ENCODE measurements around the gene MTPN. TPM values are rescaled to one million over a fixed set of nuclear protein-coding genes. Genes with fewer than 3 reads are reported as not detected.

The MTPN gene
- polyA plus RNA-seq, 1 experiment = 260 TPM

Small RNA genes lying within 50 kb of the gene (small RNA-seq; reads per million reads assigned to genes)
- not detected for gene RNU6-223P (ENCODE audit: insufficient read length, low read depth)

Other genes with a start within 250 kb of the MTPN start
- 0.09 and 0.32 TPM in 2 replicates for gene SLC13A4, start 249.2 kb downstream of the MTPN start, polyA plus RNA-seq (2011; rRNA removed)
- gene FAM180A, start 228.5 kb downstream of the MTPN start, polyA plus RNA-seq (2011; rRNA removed) = 5.5 TPM in 2 replicates